Left hindlimb (tissue), 1 donor: ENCODE results near the gene PTCRA.
A peak's percentile ranks its signal among the peaks of the same experiment; 100 is the strongest.
"Not testable (repeated sequence)": the region's sequence is repeated elsewhere in the genome, so short reads cannot be mapped to it uniquely, and the experiment has no call there.

Source experiments
- DNase-seq: peaks from one replicate; pipeline ENCODE4 v3.0.0-alpha.2; 2018

PTCRA gene

GRCh38 chr6:42942444-42942843 is 26.6 kb downstream of the PTCRA start:
- no peak for DNase-seq

DNA sequence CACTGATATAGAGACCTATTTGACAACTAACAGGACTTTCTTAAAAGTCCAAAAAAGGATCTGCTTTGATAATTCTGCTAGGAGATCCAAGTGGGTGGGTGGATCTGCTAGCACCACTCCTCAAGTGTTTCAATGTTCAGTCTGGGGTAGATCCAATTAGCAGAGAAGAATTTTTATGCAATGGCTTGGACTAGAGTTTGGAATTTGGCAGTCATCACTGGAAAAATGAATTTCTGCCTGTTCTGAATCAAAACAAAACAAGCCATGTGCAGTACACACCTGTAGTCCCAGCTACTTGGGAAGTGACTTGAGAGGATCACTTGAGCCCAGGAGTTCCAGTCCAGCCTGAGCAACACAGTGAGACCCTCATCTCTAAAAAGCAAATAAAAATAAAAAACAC is 32.1 kb downstream of the PTCRA start:
- DNase-seq: no peak

- no peak for DNase-seq
These were observed 36.5 kb downstream of the PTCRA start for GRCh38 chr6:42952389-42952788.

DNA sequence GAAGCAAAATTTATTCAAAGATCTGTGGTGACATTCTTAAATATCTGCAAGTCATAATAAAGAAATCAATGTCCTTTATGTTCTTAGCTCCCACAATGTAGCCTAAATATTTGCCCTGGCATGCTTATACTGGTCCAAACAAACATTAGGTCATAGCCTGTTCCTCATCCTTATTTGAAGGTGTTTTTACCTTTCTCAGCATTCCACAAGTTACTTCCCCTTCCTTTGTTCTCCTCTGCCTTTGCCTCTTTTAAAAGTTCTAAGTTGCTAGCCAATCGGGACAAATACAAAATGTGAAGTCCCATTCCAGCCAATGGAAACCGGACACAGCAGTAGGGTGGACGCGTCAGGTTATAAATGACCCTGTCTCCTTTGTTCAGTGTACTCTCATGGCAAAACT is 38.6 kb downstream of the PTCRA start:
- DNase-seq: not testable (repeated sequence)

- no peak for DNase-seq
These were observed 42.3 kb downstream of the PTCRA start for GRCh38 chr6:42958125-42958524.

DNA sequence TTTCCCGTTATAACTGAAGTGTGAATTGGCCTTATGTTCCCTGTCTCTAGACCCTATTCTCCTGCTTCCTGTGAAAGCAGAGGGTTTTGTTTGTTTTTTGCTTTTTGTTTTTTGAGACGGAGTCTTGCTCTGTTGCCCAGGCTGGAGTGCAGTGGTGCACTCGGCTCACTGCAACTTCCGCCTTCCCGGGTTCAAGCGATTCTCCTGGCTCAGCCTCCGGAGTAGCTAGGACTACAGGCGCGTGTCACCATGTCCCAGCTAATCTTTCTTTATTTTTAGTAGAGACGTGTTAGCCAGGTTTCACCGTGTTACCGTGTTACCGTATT is 44.0 kb downstream of the PTCRA start:
- no peak for DNase-seq

GRCh38 chr6:42960243-42961019 is 44.6 kb downstream of the PTCRA start, which contains the start of gene GNMT:
Gene GNMT, plus strand, starts transcription at chr6:42960754. Its CDS starts 14 bp downstream, at chr6:42960768.
- DNase-seq: peak; percentile 48

DNA sequence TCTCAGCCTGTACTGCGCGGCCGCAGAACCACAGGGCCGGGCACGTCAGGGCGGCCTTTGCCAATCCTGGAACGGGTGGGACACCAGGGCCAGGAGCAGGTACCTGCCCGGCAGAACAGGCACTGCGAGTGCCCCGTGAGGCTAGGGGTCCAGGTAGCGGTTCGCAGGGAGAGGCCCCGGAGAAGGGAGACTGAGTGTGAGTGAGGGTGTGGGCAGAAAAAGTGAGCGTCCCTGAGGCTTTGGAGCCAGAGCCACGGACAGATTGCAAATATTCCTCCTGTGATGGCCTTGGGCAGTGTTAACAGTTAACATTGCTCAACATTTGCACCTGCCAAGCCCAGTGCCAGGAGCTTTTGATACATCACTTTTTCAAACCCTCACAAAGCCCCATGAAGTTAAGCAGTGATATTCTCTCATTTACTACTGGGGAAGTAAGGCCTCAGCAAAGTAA is 45.2 kb downstream of the PTCRA start:
- DNase-seq: no peak

- no peak for DNase-seq
These were observed 46.2 kb downstream of the PTCRA start for GRCh38 chr6:42962096-42962495.

DNA sequence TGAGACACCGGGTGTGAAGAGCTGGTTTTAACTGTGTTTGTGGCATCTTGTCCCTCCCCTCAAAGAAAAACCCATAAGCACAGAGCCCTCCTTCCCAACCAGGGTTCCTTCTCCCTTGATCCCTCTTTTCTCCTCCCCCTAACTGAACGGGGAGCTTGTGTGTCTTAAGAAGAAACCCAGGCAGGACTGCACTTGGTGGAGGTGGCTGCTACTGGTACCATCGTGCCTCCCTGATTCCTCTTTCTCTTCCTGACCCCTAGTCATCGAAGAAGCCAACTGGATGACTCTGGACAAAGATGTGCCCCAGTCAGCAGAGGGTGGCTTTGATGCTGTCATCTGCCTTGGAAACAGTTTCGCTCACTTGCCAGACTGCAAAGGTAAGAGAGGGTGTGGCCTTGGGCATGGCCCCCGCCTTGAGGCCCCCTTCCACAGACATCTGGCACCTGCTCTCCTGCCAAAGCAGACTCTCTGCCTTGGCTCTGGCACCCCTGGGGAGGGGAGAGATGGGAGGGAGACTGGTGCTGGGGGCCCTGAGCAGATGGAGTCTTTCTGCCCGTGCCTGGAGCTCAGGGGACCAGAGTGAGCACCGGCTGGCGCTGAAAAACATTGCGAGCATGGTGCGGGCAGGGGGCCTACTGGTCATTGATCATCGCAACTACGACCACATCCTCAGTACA is 46.8 kb downstream of the PTCRA start:
- DNase-seq: no peak

DNA sequence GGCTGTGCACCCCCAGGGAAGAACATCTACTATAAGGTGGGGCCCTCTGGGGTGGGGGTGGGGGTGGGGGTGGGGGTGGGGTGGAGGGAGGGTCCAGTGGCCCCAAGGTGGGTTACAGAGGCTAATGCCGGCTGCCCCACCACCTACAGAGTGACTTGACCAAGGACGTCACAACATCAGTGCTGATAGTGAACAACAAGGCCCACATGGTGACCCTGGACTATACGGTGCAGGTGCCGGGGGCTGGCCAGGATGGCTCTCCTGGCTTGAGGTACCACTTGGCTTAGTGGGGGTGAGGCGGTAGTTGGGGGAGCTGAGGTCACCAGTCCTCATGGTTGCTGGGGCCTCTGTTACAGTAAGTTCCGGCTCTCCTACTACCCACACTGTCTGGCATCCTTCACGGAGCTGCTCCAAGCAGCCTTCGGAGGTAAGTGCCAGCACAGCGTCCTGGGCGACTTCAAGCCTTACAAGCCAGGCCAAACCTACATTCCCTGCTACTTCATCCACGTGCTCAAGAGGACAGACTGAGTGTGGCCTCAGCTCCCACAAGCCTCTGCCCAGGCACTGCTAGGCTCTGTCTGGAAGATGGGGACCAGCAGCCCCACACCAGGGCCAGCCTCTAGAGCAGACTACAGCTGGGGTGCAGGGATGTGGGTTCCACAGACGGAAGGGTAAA is 47.5 kb downstream of the PTCRA start:
- DNase-seq: no peak

DNA sequence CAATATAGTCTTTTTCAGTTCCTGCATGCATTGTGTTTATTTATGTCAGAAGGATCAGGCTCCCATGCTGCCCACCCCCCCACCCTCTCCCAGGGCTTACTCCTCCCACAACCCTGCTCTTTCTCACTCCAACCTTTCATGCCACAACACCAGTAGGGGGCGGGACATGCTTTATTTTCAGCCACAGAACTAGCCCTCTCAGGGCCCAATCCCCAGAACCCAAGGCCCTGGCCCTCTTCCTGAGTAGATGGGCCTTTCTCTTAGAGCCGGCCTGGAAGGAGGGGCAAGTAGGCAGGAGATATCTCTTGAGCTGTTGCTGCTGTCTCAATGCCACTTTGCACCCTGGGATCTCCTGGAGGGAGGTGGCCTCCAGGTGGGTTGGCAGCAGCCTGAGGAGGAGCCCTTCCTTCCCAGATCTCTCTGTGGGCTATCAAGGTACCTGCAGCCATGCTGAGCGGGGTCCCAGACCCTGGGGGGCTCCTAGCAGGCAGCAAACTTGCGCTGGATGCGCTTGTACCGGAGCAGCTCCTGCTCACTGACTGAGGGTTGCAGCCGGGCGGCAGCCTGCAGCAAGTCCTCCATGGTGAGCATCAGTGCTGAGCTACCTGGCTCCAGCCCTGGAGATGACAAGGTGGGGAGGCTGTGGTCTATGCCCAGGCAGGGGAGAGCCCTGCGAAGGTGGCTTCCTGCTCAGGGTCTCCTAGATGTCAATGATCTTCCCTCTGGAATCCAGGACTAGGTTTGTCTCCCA is 48.2 kb downstream of the PTCRA start:
- no peak for DNase-seq

- no peak for DNase-seq
These were observed 50.7 kb downstream of the PTCRA start for GRCh38 chr6:42966571-42966970.

DNA sequence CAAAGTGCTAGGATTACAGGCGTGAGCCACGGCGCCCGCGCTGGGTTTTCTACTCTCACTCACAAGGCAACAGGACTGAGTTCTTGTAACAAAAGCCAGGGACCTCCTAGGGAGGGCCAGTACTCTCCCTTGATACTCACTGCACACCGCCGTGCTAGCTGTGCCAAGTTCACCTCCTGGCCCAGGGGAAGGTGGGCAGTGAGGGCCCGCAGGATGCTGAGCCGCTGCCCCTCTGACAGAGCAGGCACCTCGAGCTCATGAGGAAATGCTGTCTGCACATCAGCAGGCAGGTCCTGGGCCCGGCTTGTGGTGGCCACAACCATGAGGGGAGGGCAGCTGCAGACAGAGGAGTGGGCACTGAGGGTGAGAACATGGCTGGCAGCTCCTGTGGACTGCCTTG is 51.4 kb downstream of the PTCRA start:
- no peak for DNase-seq

GRCh38 chr6:42968126-42968701 is 52.4 kb downstream of the PTCRA start:
- no peak for DNase-seq

DNA sequence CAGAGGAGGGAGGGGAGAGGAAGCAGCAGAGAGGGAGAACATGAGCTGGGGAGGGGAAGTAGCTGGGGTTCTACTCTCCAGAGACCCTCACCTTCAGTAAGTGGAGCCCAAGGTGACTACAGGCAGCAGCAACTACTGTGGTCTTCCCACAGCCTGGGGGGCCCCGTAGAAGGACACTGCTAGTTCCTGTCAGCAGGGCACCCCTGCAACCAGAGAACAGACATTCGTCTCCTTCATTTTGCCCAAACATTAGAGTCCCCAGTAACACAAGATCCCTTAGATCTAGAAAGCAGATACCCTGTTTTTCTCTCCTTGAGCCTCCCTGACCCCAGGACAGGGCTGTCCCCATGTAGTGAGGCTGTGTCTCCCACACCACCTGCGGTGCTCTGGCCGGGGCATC is 52.9 kb downstream of the PTCRA start:
- DNase-seq: no peak

GRCh38 chr6:42969431-42969830 is 53.6 kb downstream of the PTCRA start:
- DNase-seq: no peak

DNA sequence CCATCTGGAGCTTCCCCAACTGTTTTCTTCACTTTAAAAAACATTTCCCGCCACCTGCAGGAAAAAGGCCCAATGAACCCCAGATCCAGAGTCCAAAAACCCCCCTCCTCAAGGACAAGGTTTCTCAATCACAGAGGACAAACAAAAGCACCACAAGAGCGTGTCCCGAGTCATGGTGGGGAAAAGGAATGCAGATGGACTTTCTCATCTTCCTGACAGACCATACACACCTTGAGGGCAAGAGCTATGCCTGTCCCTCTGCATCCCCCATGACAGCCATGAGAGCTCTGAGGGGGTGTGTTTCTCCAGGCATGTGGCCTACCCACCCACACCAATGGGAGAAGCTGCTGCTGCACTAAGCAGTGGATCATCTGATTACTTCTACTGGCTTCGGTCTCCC is 54.1 kb downstream of the PTCRA start:
- DNase-seq: no peak

- no peak for DNase-seq
These were observed 55.2 kb downstream of the PTCRA start for GRCh38 chr6:42970871-42971612.

- no peak for DNase-seq
These were observed 56.0 kb downstream of the PTCRA start for GRCh38 chr6:42971746-42972327.

DNA sequence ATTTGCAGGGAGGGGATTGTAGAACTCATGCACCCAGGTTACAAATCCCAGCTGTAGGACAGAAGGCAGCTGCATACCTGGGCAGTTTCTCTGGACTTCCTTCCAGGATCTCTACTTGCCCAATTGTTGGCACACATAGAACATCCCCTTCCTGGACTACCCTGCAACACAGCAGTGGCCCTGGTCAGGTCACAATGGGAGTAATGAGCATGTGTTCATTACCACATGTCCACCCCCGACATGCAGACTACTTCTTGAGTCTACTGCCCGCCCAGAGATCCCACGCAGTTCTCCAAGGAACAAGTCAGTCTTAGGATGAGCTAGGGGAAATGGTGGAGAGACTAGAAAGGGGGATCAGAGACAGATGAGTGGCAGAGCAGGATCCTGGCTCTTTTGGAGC is 58.1 kb downstream of the PTCRA start:
- DNase-seq: no peak
